ENCODE data around the gene ATP11C. TPM values are rescaled to one million over a fixed set of nuclear protein-coding genes. Genes with fewer than 3 reads are reported as not detected.

ATP11C gene
- total and polyA plus RNA-seq, 2 of the 4 experiments (the other 2 are of a cell fraction) = 19.3 to 40.0 TPM

- CTCF ChIA-PET = no interaction called here
These were observed 194.3 kb downstream of the ATP11C start for GRCh38 chrX:139738581-139738980.

More at GRCh38 chrX:139738581-139738980, 194.3 kb downstream of the ATP11C start:
- dilution Hi-C loops (cut with HindIII; ENCODE audit: low sequenced_read_pairs, unreplicated experiment) (no loop called here), in situ Hi-C loops (cut with MboI; ENCODE audit: low sequenced_read_pairs) (no loop called here), intact Hi-C loops (cut with micrococcal nuclease) (no loop called here)
- no peak overlapping the region for H3K9ac ChIP-seq (ENCODE audit: low read depth, low read length)
- no peak overlapping the region for H3K56ac ChIP-seq (ENCODE audit: extremely low read depth, insufficient read depth, low read length)
- no peaks in the 10 kb centered on the region for H3K9me1 ChIP-seq (ENCODE audit: insufficient read depth, low read length)
- H3K9me3 ChIP-seq (ENCODE audit: control insufficient read depth, insufficient read depth, low read length) = no peaks in the 10 kb centered on the region
- no peak overlapping the region for H2BK5ac ChIP-seq (ENCODE audit: low read depth, low read length, poor library complexity, severe bottlenecking)
- H3K4me3 ChIP-seq (ENCODE audit: insufficient read depth, low read depth, low read length) = no peak overlapping the region
- POLR2A ChIA-PET (ENCODE audit: unreplicated experiment) = no interaction called here
- no peak overlapping the region for H3K4me2 ChIP-seq (ENCODE audit: low read depth, low read length)
- no peak overlapping the region for H2AK9ac ChIP-seq (replicated peaks; ENCODE audit: low read depth, low read length, poor library complexity)
- ATAC-seq (ENCODE audit: low read depth) (no peak), DNase-seq (peak; percentile 26)
- no peak overlapping the region for H3K4ac ChIP-seq (ENCODE audit: low read depth, low read length)
- no TSS peak for BruUV-seq (replicated peaks)
- H4K8ac ChIP-seq (ENCODE audit: low read depth in 2 of 2, low read length in 2 of 2) = no peak overlapping the region
- TF ChIP-seq RAD21 (IDR thresholded peaks at IDR 0.05; ENCODE audit: low read length) (no peak), CEBPB (IDR thresholded peaks at IDR 0.05; ENCODE audit: low read depth, low read length) (no peak), BHLHE40 (IDR thresholded peaks at IDR 0.05; ENCODE audit: low read depth, low read length) (no peak), CTCF (conservative IDR thresholded peaks at IDR 0.05; ENCODE audit: low read depth, low read length) (no peak), RCOR1 (IDR thresholded peaks at IDR 0.05; ENCODE audit: insufficient replicate concordance, low read length) (no peak), POLR2A (IDR thresholded peaks at IDR 0.05; ENCODE audit: low read depth, low read length) (no peak), ELK1 (IDR thresholded peaks at IDR 0.05; ENCODE audit: borderline replicate concordance, low read depth, low read length) (no peak), USF2 (IDR thresholded peaks at IDR 0.05; ENCODE audit: low read depth, low read length) (no peak), CHD1 (IDR thresholded peaks at IDR 0.05; ENCODE audit: low read depth, low read length) (no peak), FOS (IDR thresholded peaks at IDR 0.05; ENCODE audit: low read depth, low read length) (no peak), MXI1 (IDR thresholded peaks at IDR 0.05; ENCODE audit: borderline replicate concordance, low read depth, low read length) (no peak), SMC3 (IDR thresholded peaks at IDR 0.05; ENCODE audit: low read depth, low read length) (no peak), MAZ (IDR thresholded peaks at IDR 0.05; ENCODE audit: borderline replicate concordance, low read depth, low read length) (no peak), RFX5 (IDR thresholded peaks at IDR 0.05; ENCODE audit: low read depth, low read length) (no peak)
- H4K91ac ChIP-seq (ENCODE audit: insufficient read depth, low read depth, low read length) = no peak overlapping the region
- no peak overlapping the region for H2AFZ ChIP-seq (replicated peaks; ENCODE audit: low read length, poor library complexity)
- no peak overlapping the region for H2BK15ac ChIP-seq (ENCODE audit: low read depth, low read length)
- H3K23ac ChIP-seq (ENCODE audit: low read depth, low read length) = no peak overlapping the region
- H2AK5ac ChIP-seq (ENCODE audit: low read depth, low read length) = no peak overlapping the region
- no peaks in the 10 kb centered on the region for H3K27me3 ChIP-seq (ENCODE audit: control insufficient read depth, insufficient read depth, low read length)
- no peak overlapping the region for H3K27ac ChIP-seq (ENCODE audit: insufficient read depth, low read length)
- H3K14ac ChIP-seq (replicated peaks; ENCODE audit: low read depth, low read length) = no peak overlapping the region
- no peak overlapping the region for H2BK120ac ChIP-seq (ENCODE audit: low read depth, low read length)
- H4K5ac ChIP-seq (ENCODE audit: low read depth, low read length) = no peak overlapping the region
- no peaks in the 10 kb centered on the region for H3K4me1 ChIP-seq (ENCODE audit: control insufficient read depth, insufficient read depth, low read length)
- no peaks in the 10 kb centered on the region for H4K20me1 ChIP-seq (ENCODE audit: insufficient read depth, low read length)
- H3K18ac ChIP-seq (ENCODE audit: low read depth, low read length) = no peak overlapping the region
- no peaks in the 10 kb centered on the region for H3K79me1 ChIP-seq (ENCODE audit: low read depth in 1 of 2, low read length in 2 of 2)
- 0 out of 2 replicates have a peak, but pooled peaks cover 1% of the 10 kb centered on the region for H3K36me3 ChIP-seq (ENCODE audit: control insufficient read depth, insufficient read depth, low read length)
- H2BK20ac ChIP-seq (ENCODE audit: low read depth, low read length) = no peak overlapping the region
